Fibroblast of lung (primary cell): ENCODE measurements around the gene SUGCT.

Experiments
- CTCF ChIP-seq, 2 donors: IDR thresholded peaks in 1 of 2; conservative IDR thresholded peaks in 1 of 2; 1 replicate in 1 of 2; 2 replicates in 1 of 2; pipeline ENCODE4 v1.5.1; 2011 to 2012; ENCODE audit warnings: low read length in 2 of 2, control low read depth in 1 of 2, inconsistent platforms in 1 of 2, low read depth in 1 of 2, mild to moderate bottlenecking in 1 of 2
- EZH2 ChIP-seq: IDR thresholded peaks from 2 replicates; pipeline ENCODE4 v1.5.1; 2012; ENCODE audit warnings: low read length, control low read depth, mild to moderate bottlenecking; ENCODE audit errors: missing control alignments

GRCh38 chr7:40516376-40516775 lies 381.6 kb downstream of the SUGCT start:
- TF ChIP-seq CTCF (conservative IDR thresholded peaks at IDR 0.05 in 1 of 2, IDR thresholded peaks at IDR 0.05 in 1 of 2; ENCODE audit: low read depth in 1 of 2, low read length in 2 of 2) (no peak), EZH2 (no peak)
